MCF 10A (cell line): ENCODE data around the gene CYP26C1. TPM values are rescaled to one million over a fixed set of nuclear protein-coding genes. Genes with fewer than 3 reads are reported as not detected.

Experiments
- BruUV-seq: library from RNA; stranded (reverse); fragments of 400-500 nt; replicated peaks from 2 replicates; lab custom pipeline; 2021; lab: Mats Ljungman, UMichigan
- CTCF ChIA-PET: fragments of 300-600 bp; sonication (Branson Sonifier 250); formaldehyde crosslinking; extraction: SDS; loops from one replicate; lab custom pipeline; 2021; ENCODE audit warnings: antibody characterized with exemption, inconsistent platforms; lab: Yijun Ruan, JAX
- POLR2A ChIA-PET: fragments of 300-600, 350-650 bp; sonication (Branson Sonifier 250); formaldehyde crosslinking; extraction: SDS; loops from one replicate; lab custom pipeline; 2020; ENCODE audit warnings: antibody characterized with exemption, inconsistent platforms; lab: Yijun Ruan, JAX
- DNase-seq: peaks from one replicate; pipeline ENCODE4 v3.0.0-alpha.2; 2018; ENCODE audit not compliant: unreplicated experiment
- H3K27ac Mint-ChIP-seq: one replicate; pipeline ENCODE4 v1.8.0; 2022; ENCODE audit warnings: mild to moderate bottlenecking, low read depth, mixed read lengths; ENCODE audit not compliant: unreplicated experiment
- H3K27me3 Mint-ChIP-seq: one replicate; pipeline ENCODE4 v1.8.0; 2022; ENCODE audit warnings: mixed read lengths; ENCODE audit not compliant: insufficient read depth, unreplicated experiment
- H3K36me3 Mint-ChIP-seq: one replicate; pipeline ENCODE4 v1.8.0; 2022; ENCODE audit warnings: mild to moderate bottlenecking, moderate library complexity, mixed read lengths; ENCODE audit not compliant: insufficient read depth, unreplicated experiment
- H3K4me1 Mint-ChIP-seq: one replicate; pipeline ENCODE4 v1.8.0; 2022; ENCODE audit warnings: mixed read lengths; ENCODE audit not compliant: insufficient read depth, unreplicated experiment
- H3K4me3 Mint-ChIP-seq: one replicate; pipeline ENCODE4 v1.8.0; 2022; ENCODE audit warnings: mild to moderate bottlenecking, moderate library complexity, mixed read lengths; ENCODE audit not compliant: unreplicated experiment
- H3K9me3 Mint-ChIP-seq: one replicate; pipeline ENCODE4 v1.8.0; 2022; ENCODE audit warnings: mixed read lengths; ENCODE audit not compliant: unreplicated experiment
- intact Hi-C: fragments of 100-400 bp; cut with micrococcal nuclease; formaldehyde crosslinking; loops from 2 replicates; pipeline ENCODE4 v1.14.1; 2022
- total RNA-seq: library from RNA; stranded (reverse); gene quantifications from 2 replicates; pipeline ENCODE4 v1.2.3, GENCODE V29; 2022
- TF ChIP-seq, protein P1 (sequence below): fragments of 200-600 bp; IDR thresholded peaks from one replicate; pipeline ENCODE4 v1.8.0; 2022; ENCODE audit warnings: antibody characterized with exemption, mild to moderate bottlenecking; ENCODE audit not compliant: unreplicated experiment

CYP26C1 gene
- total RNA-seq, 1 experiment from 2014 or later, result 0.14 TPM

DNA sequence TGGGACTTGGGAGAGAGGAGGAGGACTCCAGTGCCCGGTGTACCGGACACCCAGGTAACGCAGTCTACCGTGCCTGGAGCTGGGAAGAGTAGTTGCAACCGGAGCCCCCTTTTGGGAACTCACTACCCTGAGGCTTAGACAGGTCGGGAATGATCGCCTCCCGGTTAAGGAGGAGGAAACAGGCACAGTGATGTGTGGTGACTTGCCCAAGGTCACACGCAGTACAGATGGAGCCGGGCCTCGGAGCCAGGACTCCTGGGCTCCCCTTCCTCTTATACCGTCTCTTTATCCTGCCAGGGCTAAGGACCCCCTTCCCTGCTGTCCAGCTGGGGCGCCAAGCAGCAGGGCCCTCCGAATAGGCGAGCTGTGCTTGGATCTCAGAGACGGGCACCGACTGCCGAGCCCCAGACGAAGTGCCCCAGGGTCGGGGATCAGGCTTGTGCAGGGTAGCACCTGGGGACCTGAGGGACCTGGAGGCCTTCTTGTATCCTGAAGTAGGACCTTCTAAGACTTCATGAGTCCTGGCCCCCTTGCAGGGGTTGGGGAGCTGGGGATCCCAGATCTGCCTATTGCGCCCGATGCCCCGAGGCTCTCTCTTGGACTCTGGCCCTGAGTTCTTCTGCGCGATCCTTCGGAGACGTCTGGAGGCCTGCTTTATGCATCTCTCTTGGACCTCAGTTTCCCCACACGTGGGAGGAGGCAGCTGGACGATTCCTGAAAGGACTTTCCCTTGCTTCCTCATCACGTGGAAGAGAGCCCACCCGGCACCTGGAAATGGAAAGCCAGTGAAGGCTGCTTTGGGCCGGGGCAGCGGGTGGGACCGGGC lies 12.3 kb downstream of the CYP26C1 start:
- ChIA-PET CTCF (interaction anchor here (0.6 to 1.1 kb wide), 2 partner anchors 119 to 210 kb away, joined by 3 to 5 read pairs; no protein-coding TSS in a partner anchor), POLR2A (interaction anchor here (0.5 kb wide), 1 partner anchor 423 kb away, joined by 4 read pairs; no protein-coding TSS in a partner anchor)
- Mint-ChIP-seq H3K36me3 (no peaks in the 10 kb centered on the region), H3K27me3 (peaks cover 67% of the 10 kb centered on the region), H3K27ac (no peak overlapping the region), H3K4me1 (no peaks in the 10 kb centered on the region), H3K9me3 (no peaks in the 10 kb centered on the region), H3K4me3 (peak overlapping the region; percentile 65)
- TF ChIP-seq, protein P1, sequence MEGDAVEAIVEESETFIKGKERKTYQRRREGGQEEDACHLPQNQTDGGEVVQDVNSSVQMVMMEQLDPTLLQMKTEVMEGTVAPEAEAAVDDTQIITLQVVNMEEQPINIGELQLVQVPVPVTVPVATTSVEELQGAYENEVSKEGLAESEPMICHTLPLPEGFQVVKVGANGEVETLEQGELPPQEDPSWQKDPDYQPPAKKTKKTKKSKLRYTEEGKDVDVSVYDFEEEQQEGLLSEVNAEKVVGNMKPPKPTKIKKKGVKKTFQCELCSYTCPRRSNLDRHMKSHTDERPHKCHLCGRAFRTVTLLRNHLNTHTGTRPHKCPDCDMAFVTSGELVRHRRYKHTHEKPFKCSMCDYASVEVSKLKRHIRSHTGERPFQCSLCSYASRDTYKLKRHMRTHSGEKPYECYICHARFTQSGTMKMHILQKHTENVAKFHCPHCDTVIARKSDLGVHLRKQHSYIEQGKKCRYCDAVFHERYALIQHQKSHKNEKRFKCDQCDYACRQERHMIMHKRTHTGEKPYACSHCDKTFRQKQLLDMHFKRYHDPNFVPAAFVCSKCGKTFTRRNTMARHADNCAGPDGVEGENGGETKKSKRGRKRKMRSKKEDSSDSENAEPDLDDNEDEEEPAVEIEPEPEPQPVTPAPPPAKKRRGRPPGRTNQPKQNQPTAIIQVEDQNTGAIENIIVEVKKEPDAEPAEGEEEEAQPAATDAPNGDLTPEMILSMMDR, result no peak
- no peak for DNase-seq
- no TSS peak for BruUV-seq
- intact Hi-C loops, result loop anchor here (2.0 kb wide), 1 partner anchor 66 kb away; no protein-coding TSS in a partner anchor

DNA sequence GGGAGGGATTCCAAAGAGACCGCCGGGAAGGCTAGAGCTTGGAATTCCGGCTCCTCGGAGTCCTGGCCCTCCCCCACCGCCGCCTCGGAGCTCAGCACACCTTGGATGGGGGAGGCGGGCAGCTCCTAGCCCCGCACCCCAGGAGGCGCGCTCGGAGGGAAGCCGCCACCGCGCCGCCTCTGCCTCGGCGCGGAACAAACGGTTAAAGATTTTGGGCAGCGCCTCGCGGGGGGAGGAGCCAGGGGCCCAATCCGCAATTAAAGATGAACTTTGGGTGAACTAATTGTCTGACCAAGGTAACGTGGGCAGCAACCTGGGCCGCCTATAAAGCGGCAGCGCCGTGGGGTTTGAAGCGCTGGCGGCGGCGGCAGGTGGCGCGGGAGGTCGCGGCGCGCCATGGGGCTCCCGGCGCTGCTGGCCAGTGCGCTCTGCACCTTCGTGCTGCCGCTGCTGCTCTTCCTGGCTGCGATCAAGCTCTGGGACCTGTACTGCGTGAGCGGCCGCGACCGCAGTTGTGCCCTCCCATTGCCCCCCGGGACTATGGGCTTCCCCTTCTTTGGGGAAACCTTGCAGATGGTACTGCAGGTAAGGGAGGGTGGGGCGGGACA lies 13.0 kb downstream of the CYP26C1 start, which contains the start of gene CYP26A1:
Gene CYP26A1 (plus strand): TSS at position 355 of the 608 bp plus-strand sequence. CDS start 42 bp downstream, at position 397.
- ChIA-PET CTCF (interaction anchor here (0.6 to 1.1 kb wide), 3 partner anchors 120 to 438 kb away, joined by 3 to 5 read pairs (median 4); no protein-coding TSS in a partner anchor), POLR2A (interaction anchor here (0.5 kb wide), 1 partner anchor 422 kb away, joined by 4 read pairs; no protein-coding TSS in a partner anchor)
- Mint-ChIP-seq H3K4me3 (peak within 1 kb of the TSS; percentile 43), H3K9me3 (no peaks in the 10 kb centered on the region), H3K27ac (no peak within 1 kb of the TSS), H3K36me3 (no peaks in the 10 kb centered on the region), H3K4me1 (no peaks in the 10 kb centered on the region), H3K27me3 (peaks cover 61% of the 10 kb centered on the region)
- BruUV-seq, result no TSS peak
- intact Hi-C loops, result loop anchor here (2.0 kb wide), 1 partner anchor 67 kb away; no protein-coding TSS in a partner anchor
- DNase-seq, result no peak
- TF ChIP-seq, protein P1, result no peak

DNA sequence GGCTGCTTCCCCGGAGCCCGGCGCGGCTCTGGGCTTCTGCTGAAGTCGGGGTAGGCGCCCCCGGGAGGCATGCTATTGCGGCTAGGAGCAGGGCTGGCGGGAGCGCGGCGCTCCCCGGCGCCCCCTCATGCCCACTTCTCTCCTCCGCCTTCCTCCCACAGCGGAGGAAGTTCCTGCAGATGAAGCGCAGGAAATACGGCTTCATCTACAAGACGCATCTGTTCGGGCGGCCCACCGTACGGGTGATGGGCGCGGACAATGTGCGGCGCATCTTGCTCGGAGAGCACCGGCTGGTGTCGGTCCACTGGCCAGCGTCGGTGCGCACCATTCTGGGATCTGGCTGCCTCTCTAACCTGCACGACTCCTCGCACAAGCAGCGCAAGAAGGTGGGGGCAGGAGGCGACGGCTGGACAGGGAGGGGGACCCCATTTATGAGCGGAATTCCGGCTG lies 13.6 kb downstream of the CYP26C1 start:
- intact Hi-C loops, result no loop called here
- TF ChIP-seq, protein P1, result no peak
- no peak overlapping the region for H3K27ac Mint-ChIP-seq
- no TSS peak for BruUV-seq
- ChIA-PET CTCF (interaction anchor here (0.6 to 1.1 kb wide), 4 partner anchors 68 to 437 kb away, joined by 3 to 4 read pairs (median 4); no protein-coding TSS in a partner anchor), POLR2A (no interaction called here)
- no peaks in the 10 kb centered on the region for H3K4me1 Mint-ChIP-seq
- no peaks in the 10 kb centered on the region for H3K9me3 Mint-ChIP-seq
- peaks cover 56% of the 10 kb centered on the region for H3K27me3 Mint-ChIP-seq
- peak overlapping the region; percentile 43 for H3K4me3 Mint-ChIP-seq
- H3K36me3 Mint-ChIP-seq, result no peaks in the 10 kb centered on the region
- no peak for DNase-seq
